Psoas muscle (tissue), 8 donors: Measurements from ENCODE around the gene ULBP1. TPM values are rescaled to one million over a fixed set of nuclear protein-coding genes. Genes with fewer than 3 reads are reported as not detected.
"Not testable (repeated sequence)": the region's sequence is repeated elsewhere in the genome, so short reads cannot be mapped to it uniquely, and the experiment has no call there.

ENCODE experiments used
- ATAC-seq, 4 donors: fragments of 200-7000 bp; cut with Tn5 transposase; one replicate each; pipeline ENCODE4 v1.9.1; 2020; ENCODE audit warnings: moderate library complexity in 3 of 4, mild to moderate bottlenecking in 2 of 4
- DNase-seq, 2 donors: peaks; one replicate each; pipeline ENCODE4 v3.0.0-alpha.2; 2020
- H3K27ac ChIP-seq: fragments of 200-600 bp; one replicate; pipeline ENCODE4 v1.8.0; 2022
- H3K27me3 ChIP-seq, 3 donors: fragments of 200-600 bp in 1 of 3; one replicate each; pipeline versions ENCODE4 v1.6.1 to v1.8.0; 2013 to 2022; ENCODE audit warnings: low read length in 2 of 3, mild to moderate bottlenecking in 2 of 3, moderate library complexity in 1 of 3; ENCODE audit not compliant: insufficient read depth in 3 of 3
- H3K36me3 ChIP-seq, 2 donors: fragments of 200-600 bp in 1 of 2; one replicate each; pipeline versions ENCODE4 v1.6.1 to v1.8.0; 2013 to 2022; ENCODE audit warnings: low read depth in 1 of 2, mild to moderate bottlenecking in 1 of 2, moderate library complexity in 1 of 2; ENCODE audit not compliant: insufficient read depth in 1 of 2
- H3K4me1 ChIP-seq: fragments of 200-600 bp; one replicate; pipeline ENCODE4 v1.8.0; 2022
- H3K4me3 ChIP-seq: fragments of 200-600 bp; one replicate; pipeline ENCODE4 v1.8.0; 2022; ENCODE audit warnings: mild to moderate bottlenecking
- H3K9me3 ChIP-seq: fragments of 200-600 bp; one replicate; pipeline ENCODE4 v1.8.0; 2022
- CTCF ChIP-seq: fragments of 200-600 bp; IDR thresholded peaks from one replicate; pipeline ENCODE4 v1.8.0; 2022; ENCODE audit warnings: antibody characterized with exemption
- WGBS, 3 donors: extraction: QIAGEN DNeasy Blood & Tissue Kit; methylation state at CpG; one replicate each; pipeline versions ENCODE4 v1.1.6 to v1.1.7; 2013; 5-methylcytosine and 5-hydroxymethylcytosine counted together
- intact Hi-C, 2 donors: fragments of 100-400 bp; cut with DNase I; formaldehyde crosslinking; loops; one replicate each; pipeline versions ENCODE4 v1.11.0 to v1.14.2; 2022
- polyA plus RNA-seq, 3 donors: library from polyadenylated mRNA; stranded (reverse); fragments of 200-250 nt; gene quantifications; one replicate each; pipeline ENCODE4 v1.2.3, GENCODE V29; 2013
- total RNA-seq, 4 donors: library from RNA; stranded (reverse); fragmentation: NEBNext Ultra II Directional in 2 of 4; extraction: Animal tissue kit (Norgen Biotek cat#: 25700) in 2 of 4; gene quantifications; one replicate each; pipeline versions ENCODE4 v1.2.1 to v1.2.4, GENCODE V29; 2021 to 2023
- donor health status: healthy with polysubstance abuse.
- donor health status: DM: no; HTN: no; CAD: no; lungs with moderate emphysema.
- donor health status: Bipolar disorder and iron deficiency.
- donor health status: healthy.
- donor health status: DM: yes; HTN: yes; CAD: no.
- donor health status: DM: no; HTN: no; CAD: no.
- donor health status: DM: no; HTN: no; CAD: no.
- donor health status: DM: yes; HTN: yes; CAD: no.

ULBP1 gene
- total and polyA plus RNA-seq, 7 donors, result 0.03 to 0.12 (median 0.10) TPM

GRCh38 chr6:149918151-149918905 is 45.4 kb upstream of the ULBP1 start:
- intact Hi-C loops, result no loop called here
- 91 to 93% (median 92%) methylated on average over 6 of the region's 6 CpGs for WGBS, 3 donors
- TF ChIP-seq CTCF, result no peak
- ATAC-seq (no peak), DNase-seq (peak in 1 of 2 donors; percentile 34)
- Histone ChIP-seq H3K4me1 (no peaks in the 10 kb centered on the region), H3K27me3 (peaks cover 0 to 12% (median under 1%) of the 10 kb centered on the region in 3 donors), H3K9me3 (no peaks in the 10 kb centered on the region), H3K36me3 (no peaks in the 10 kb centered on the region), H3K4me3 (no peak overlapping the region), H3K27ac (no peak overlapping the region)

GRCh38 chr6:149919126-149919833 is 44.5 kb upstream of the ULBP1 start:
- H3K4me3 ChIP-seq, ATAC-seq, H3K4me1 ChIP-seq, intact Hi-C loops, H3K9me3 ChIP-seq, H3K36me3 ChIP-seq, H3K27ac ChIP-seq: not testable (repeated sequence)
- H3K27me3 ChIP-seq, result peaks cover 0 to 12% (median 4%) of the 10 kb centered on the region in 3 donors
- peak in 1 of 2 donors; percentile 36 for DNase-seq
- WGBS, 3 donors, result 75 to 84% (median 83%) methylated on average over 8 to 11 of the region's 11 CpGs

DNA sequence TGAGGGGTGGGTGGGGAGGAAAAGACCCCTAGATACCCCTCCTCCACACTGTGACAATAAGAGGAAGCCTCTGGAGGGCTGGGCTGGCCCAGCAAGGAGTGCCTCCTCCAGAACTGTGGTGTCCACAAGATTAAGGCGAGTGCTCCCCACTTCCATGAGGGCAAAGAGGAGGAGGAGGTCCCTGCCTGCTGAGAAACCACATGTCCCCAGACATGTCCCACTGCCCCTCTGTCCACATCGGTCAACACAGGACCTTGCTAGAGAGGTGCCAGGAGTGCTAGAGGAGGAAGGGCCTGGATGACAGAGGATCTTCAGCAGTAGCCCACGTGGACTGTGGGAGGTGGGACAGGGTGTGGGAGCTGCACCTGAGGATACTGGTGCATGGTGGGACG is 43.9 kb upstream of the ULBP1 start:
- H3K27me3 ChIP-seq, result peaks cover 0 to 12% (median 4%) of the 10 kb centered on the region in 3 donors

GRCh38 chr6:149921361-149921760 is 42.4 kb upstream of the ULBP1 start:
- peaks cover 0 to 12% (median 4%) of the 10 kb centered on the region in 3 donors for H3K27me3 ChIP-seq
- intact Hi-C loops, result loop anchor here in 1 of 2 donors (10.0 kb wide), 1 partner anchor 177 kb away; the partner anchor contains the start of genes NUP43 and PCMT1

More for the DNA sequence above, 43.9 kb upstream of the ULBP1 start:
- Histone ChIP-seq H3K4me1 (no peaks in the 10 kb centered on the region), H3K9me3 (no peaks in the 10 kb centered on the region), H3K27ac (no peak overlapping the region), H3K36me3 (no peaks in the 10 kb centered on the region), H3K4me3 (no peak overlapping the region)
- 88% methylated on average over 4 of the region's 4 CpGs for WGBS, 3 donors
- TF ChIP-seq CTCF, result no peak
- intact Hi-C loops, result loop anchor here in 1 of 2 donors (10.0 kb wide), 1 partner anchor 175 kb away; the partner anchor contains the start of genes NUP43 and PCMT1
- no peak for ATAC-seq
- peak in 1 of 2 donors; percentile 19 for DNase-seq

DNA sequence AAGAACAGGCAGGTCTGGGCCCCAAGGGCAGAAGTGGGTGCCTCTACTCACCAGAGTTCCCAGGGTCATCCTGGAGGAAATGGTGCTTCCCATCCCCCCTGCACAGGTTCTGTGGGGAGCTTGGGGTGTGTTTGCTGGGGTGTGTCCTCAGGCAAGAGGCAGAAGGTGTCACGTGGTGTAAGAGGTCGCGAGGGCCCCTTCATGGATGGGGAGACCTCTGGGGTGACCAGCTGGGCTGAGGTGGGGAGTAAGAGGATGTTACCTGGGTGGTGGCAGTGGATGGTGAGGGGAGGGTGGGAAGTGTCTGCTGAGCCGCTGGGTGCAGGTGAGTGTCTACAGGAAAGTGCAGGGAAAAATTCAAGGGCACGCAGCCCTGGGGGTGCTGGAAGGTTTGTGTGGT is 41.7 kb upstream of the ULBP1 start:
- WGBS, 3 donors, result 42 to 53% (median 45%) methylated on average over 5 of the region's 5 CpGs
- H3K4me1 ChIP-seq, H3K9me3 ChIP-seq, H3K27ac ChIP-seq, H3K36me3 ChIP-seq, ATAC-seq, H3K4me3 ChIP-seq: not testable (repeated sequence)
- peaks cover 0 to 12% (median 4%) of the 10 kb centered on the region in 3 donors for H3K27me3 ChIP-seq
- peak in 1 of 2 donors; percentile 20 for DNase-seq
- intact Hi-C loops, result loop anchor here (2.0 to 10.0 kb wide), 2 partner anchors 81 to 177 kb away; partner anchors contain the start of genes NUP43 (in 1 of the 2) and PCMT1 (in 1 of the 2)

More at GRCh38 chr6:149921361-149921760, 42.4 kb upstream of the ULBP1 start:
- H3K36me3 ChIP-seq, result no peaks in the 10 kb centered on the region
- no peak overlapping the region for H3K27ac ChIP-seq
- no peaks in the 10 kb centered on the region for H3K9me3 ChIP-seq
- no peak overlapping the region for H3K4me3 ChIP-seq
- no peak for TF ChIP-seq CTCF
- 87 to 94% (median 90%) methylated on average over 6 of the region's 6 CpGs for WGBS, 3 donors
- H3K4me1 ChIP-seq, result no peaks in the 10 kb centered on the region
- ATAC-seq, result no peak
- DNase-seq, result peak in 1 of 2 donors; percentile 20
